IPS DF 6.9 (cell line): ENCODE measurements around the gene ZNF343.
"Not testable (repeated sequence)": the region's sequence is repeated elsewhere in the genome, so short reads cannot be mapped to it uniquely, and the experiment has no call there.

Source experiments
- DNase-seq: peaks from one replicate; pipeline ENCODE4 v3.0.0-alpha.2; 2013; ENCODE audit warnings: low read depth, low spot score
- H3K27ac ChIP-seq: one replicate; pipeline ENCODE4 v1.5.1; 2013; ENCODE audit warnings: low read length, control low read depth
- H3K27me3 ChIP-seq: 2 replicates; pipeline ENCODE4 v1.6.1; 2013; ENCODE audit warnings: mild to moderate bottlenecking, low read length; ENCODE audit not compliant: control insufficient read depth, insufficient read depth
- H3K36me3 ChIP-seq: 2 replicates; pipeline ENCODE4 v1.6.1; 2013; ENCODE audit warnings: low read length; ENCODE audit not compliant: control insufficient read depth, insufficient read depth
- H3K4me1 ChIP-seq: 2 replicates; pipeline ENCODE4 v1.6.1; 2013; ENCODE audit warnings: low read length; ENCODE audit not compliant: control insufficient read depth, insufficient read depth
- H3K4me3 ChIP-seq: 2 replicates; pipeline ENCODE4 v1.5.1; 2013; ENCODE audit warnings: mild to moderate bottlenecking, low read length
- H3K9me3 ChIP-seq: 2 replicates; pipeline ENCODE4 v1.6.1; 2013; ENCODE audit warnings: low read length, inconsistent platforms; ENCODE audit not compliant: control insufficient read depth, insufficient read depth
- WGBS: extraction: QIAGEN DNeasy Blood & Tissue Kit; methylation state at CpG from one replicate; pipeline ENCODE4 v1.1.7; 2013; ENCODE audit warnings: mixed read lengths, missing lambda C conversion rate; ENCODE audit not compliant: insufficient read length, insufficient coverage; 5-methylcytosine and 5-hydroxymethylcytosine counted together

The ZNF343 gene

GRCh38 chr20:2520617-2521016, 11.9 kb upstream of the ZNF343 start:
- no peak overlapping the region for H3K4me3 ChIP-seq
- H3K27me3 ChIP-seq = peaks cover 27% of the 10 kb centered on the region
- no peak for DNase-seq
- no peaks in the 10 kb centered on the region for H3K36me3 ChIP-seq
- WGBS = no CpG with 5 or more reads among the region's 3 CpGs
- H3K27ac ChIP-seq = no peak overlapping the region
- H3K4me1 ChIP-seq = no peaks in the 10 kb centered on the region
- no peaks in the 10 kb centered on the region for H3K9me3 ChIP-seq

DNA sequence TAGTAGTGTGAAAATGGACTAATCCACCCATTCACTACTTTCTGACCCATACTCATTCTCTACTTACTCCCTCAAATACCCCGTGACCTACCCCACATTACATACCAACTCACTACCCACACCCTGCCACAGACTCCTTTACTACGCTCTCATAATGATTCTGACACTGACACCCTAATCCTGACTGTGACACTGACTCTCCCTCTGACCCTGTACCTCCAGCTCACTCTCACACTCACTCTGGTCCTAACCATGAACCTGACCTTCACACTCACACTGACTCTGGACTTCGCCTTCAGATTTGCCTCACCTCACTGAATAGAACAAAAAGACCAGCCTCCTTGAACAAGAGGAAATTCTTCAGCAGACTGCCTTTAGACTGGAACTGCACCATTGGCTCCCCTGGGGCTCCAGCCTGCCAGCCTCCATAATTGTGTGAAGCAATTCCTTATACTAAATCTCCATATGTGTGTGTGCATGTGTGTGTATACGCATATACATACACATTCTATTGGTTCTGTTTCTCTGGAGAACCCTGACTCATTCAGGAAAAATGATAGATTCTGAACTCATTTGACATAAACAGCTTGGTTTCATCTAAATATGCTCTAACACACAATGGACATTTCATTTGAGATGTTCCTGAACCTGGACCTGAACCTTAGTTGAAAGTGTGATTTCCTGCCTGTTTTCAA, 10.5 kb upstream of the ZNF343 start:
- Histone ChIP-seq H3K27ac (no peak overlapping the region), H3K27me3 (peaks cover 25% of the 10 kb centered on the region), H3K9me3 (no peaks in the 10 kb centered on the region), H3K36me3 (no peaks in the 10 kb centered on the region), H3K4me3 (no peak overlapping the region), H3K4me1 (no peaks in the 10 kb centered on the region)
- WGBS = 100% methylated on average over 2 of the region's 4 CpGs
- DNase-seq = no peak

GRCh38 chr20:2518558-2518957, 9.8 kb upstream of the ZNF343 start:
- Histone ChIP-seq H3K4me1 (no peaks in the 10 kb centered on the region), H3K9me3 (no peaks in the 10 kb centered on the region), H3K36me3 (no peaks in the 10 kb centered on the region), H3K27me3 (peaks cover 25% of the 10 kb centered on the region), H3K4me3 (no peak overlapping the region), H3K27ac (no peak overlapping the region)
- WGBS = 100% methylated on average over 1 of the region's 4 CpGs
- DNase-seq = no peak

DNA sequence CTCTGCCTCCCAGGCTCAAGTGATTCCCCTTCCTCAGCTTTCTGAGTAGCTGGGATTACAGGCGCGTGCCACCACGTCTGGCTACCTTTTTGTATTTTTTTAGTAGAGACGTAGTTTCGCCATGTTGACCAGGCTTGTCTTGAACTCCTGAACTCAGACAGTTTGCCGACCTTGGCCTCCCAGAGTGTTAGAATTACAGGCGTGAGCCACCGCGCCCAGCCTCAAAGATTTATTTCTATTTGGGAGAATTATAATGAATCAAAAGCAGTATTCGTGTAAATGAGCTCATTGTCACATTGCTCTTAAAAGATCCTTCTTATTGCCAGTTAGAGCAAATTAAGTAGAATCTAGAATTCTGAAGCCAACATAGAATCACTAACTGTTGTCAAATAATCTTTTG, 9.4 kb upstream of the ZNF343 start:
- no CpG with 5 or more reads among the region's 10 CpGs for WGBS

DNA sequence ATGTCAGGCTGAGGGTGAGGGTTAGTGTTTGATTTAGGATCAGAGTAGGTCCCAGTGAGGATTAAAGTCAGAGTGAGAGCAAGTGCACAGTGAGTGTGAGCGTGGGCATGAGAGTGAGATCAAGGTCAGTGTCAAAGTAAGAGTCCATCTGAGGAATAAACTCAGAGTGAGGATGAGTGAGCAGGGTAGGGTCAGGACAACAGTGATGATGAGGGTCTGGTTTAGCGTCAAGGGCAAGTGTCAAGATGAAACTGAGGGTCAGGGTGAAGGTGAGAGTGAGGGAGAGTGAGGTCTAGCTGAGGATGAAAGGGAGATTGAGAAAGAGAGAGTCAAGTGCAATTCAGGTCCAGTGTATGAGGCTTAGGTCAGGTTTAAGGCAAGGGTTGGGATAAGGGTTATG, 7.7 kb upstream of the ZNF343 start:
- Histone ChIP-seq H3K36me3 (no peaks in the 10 kb centered on the region), H3K9me3 (no peaks in the 10 kb centered on the region), H3K4me1 (no peaks in the 10 kb centered on the region), H3K4me3 (no peak overlapping the region), H3K27ac (no peak overlapping the region), H3K27me3 (peaks cover 25% of the 10 kb centered on the region)
- DNase-seq = no peak
- WGBS = no CpG with 5 or more reads among the region's 2 CpGs

More for the DNA sequence above, 9.4 kb upstream of the ZNF343 start:
- no peak for DNase-seq
- Histone ChIP-seq H3K4me3 (no peak overlapping the region), H3K9me3 (no peaks in the 10 kb centered on the region), H3K27me3 (peaks cover 25% of the 10 kb centered on the region), H3K4me1 (no peaks in the 10 kb centered on the region), H3K36me3 (no peaks in the 10 kb centered on the region), H3K27ac (no peak overlapping the region)

DNA sequence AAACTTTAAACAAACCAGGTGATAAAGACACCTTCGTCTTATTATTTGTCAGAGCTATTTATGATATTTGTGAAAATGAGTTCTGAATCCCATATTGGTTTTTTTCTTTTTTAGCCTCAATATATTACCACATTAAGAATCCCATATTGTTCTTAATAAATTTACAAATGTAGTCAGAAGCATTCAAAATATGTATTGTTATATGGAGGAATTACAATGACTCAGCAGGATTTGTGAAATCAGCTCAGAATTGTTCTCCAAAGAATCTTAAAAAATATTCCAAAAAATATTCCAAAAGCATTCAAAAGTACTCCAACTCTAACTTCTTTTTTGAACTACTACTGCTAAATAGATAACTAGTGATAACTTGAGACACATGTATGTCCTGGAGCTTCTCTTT, 6.5 kb upstream of the ZNF343 start:
- DNase-seq = no peak
- Histone ChIP-seq H3K4me1 (no peaks in the 10 kb centered on the region), H3K9me3 (no peaks in the 10 kb centered on the region), H3K27ac (no peak overlapping the region), H3K36me3 (no peaks in the 10 kb centered on the region), H3K4me3 (no peak overlapping the region), H3K27me3 (peaks cover 29% of the 10 kb centered on the region)
- no CpG with 5 or more reads among the region's 1 CpG for WGBS

- H3K27ac ChIP-seq = no peak overlapping the region
- H3K36me3 ChIP-seq = no peaks in the 10 kb centered on the region
- DNase-seq = no peak
- no CpG with 5 or more reads among the region's 3 CpGs for WGBS
- peaks cover 32% of the 10 kb centered on the region for H3K27me3 ChIP-seq
- no peaks in the 10 kb centered on the region for H3K4me1 ChIP-seq
- no peaks in the 10 kb centered on the region for H3K9me3 ChIP-seq
- H3K4me3 ChIP-seq = no peak overlapping the region
Measured at GRCh38 chr20:2509794-2510193, 1.1 kb upstream of the ZNF343 start.

- WGBS = no CpG with 5 or more reads among the region's 9 CpGs
- H3K27ac ChIP-seq = no peak overlapping the region
- H3K36me3 ChIP-seq = no peaks in the 10 kb centered on the region
- peaks cover 30% of the 10 kb centered on the region for H3K27me3 ChIP-seq
- no peaks in the 10 kb centered on the region for H3K9me3 ChIP-seq
- no peak for DNase-seq
- no peaks in the 10 kb centered on the region for H3K4me1 ChIP-seq
- H3K4me3 ChIP-seq = peak overlapping the region; percentile 44; the same call in 1 of the 2 replicates
Measured at GRCh38 chr20:2509468-2509781, 710 bp upstream of the ZNF343 start.

DNA sequence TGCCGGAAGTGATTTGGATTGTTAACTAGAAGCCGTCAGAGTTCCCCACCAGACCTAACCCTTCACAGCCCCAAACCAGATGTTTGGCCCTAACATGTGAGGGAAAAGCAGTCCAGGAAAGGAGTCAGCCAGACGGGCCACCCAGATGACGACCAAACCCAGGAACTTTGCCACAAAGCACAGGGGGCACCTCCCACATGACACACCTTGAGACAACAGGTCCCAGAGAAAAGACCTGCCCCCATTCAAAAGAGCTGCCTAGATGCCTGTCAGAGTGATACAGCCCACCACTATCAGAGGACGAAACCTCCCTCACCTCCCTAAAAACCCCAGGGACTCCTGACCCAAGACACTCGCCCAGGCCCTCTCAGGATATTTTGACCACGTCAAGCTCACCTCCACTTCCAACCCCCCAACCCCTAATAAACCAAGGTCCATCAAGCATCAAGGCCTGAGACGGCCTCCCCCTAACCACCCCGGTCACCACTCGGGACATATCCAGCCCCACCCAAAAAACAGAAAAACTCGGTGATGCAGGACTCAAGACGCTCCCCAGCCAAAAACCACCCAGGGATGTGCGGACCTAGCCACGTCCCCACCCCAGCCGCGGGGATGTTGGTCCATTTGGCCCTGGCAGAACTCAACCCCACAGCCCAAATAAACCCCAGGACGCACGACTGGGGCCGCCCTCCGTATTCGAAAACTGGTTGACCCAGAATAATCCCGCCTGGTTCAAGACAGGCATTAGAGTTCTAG, 662 bp downstream of the ZNF343 start:
- WGBS = no CpG with 5 or more reads among the region's 22 CpGs
- H3K4me1 ChIP-seq = no peaks in the 10 kb centered on the region
- DNase-seq = no peak
- H3K27ac ChIP-seq = no peak overlapping the region
- H3K4me3 ChIP-seq = peak overlapping the region; percentile 44; the same call in 1 of the 2 replicates
- no peaks in the 10 kb centered on the region for H3K36me3 ChIP-seq
- no peaks in the 10 kb centered on the region for H3K9me3 ChIP-seq
- H3K27me3 ChIP-seq = peaks cover 30% of the 10 kb centered on the region

- H3K4me3 ChIP-seq = no peak overlapping the region
- no peak overlapping the region for H3K27ac ChIP-seq
- H3K4me1 ChIP-seq = no peaks in the 10 kb centered on the region
- no peaks in the 10 kb centered on the region for H3K36me3 ChIP-seq
- no CpG with 5 or more reads among the region's 5 CpGs for WGBS
- no peaks in the 10 kb centered on the region for H3K9me3 ChIP-seq
- peaks cover 29% of the 10 kb centered on the region for H3K27me3 ChIP-seq
- DNase-seq = no peak
Measured at GRCh38 chr20:2507464-2507863, 1.3 kb downstream of the ZNF343 start.

DNA sequence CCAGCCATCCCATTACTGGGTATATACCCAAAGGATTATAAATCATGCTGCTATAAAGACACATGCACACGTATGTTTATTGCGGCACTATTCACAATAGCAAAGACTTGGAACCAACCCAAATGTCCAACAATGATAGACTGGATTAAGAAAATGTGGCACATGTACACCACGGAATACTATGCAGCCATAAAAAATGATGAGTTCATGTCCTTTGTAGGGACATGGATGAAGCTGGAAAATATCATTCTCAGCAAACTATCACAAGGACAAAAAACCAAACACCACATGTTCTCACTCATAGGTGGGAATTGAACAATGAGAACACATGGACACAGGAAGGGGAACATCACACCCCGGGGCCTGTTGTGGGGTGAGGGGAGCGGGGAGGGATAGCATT, 2.3 kb downstream of the ZNF343 start:
- not testable (repeated sequence) for DNase-seq, H3K9me3 ChIP-seq, H3K36me3 ChIP-seq, H3K4me1 ChIP-seq, H3K27ac ChIP-seq, H3K4me3 ChIP-seq
- WGBS = no CpG with 5 or more reads among the region's 5 CpGs
- H3K27me3 ChIP-seq = peaks cover 27% of the 10 kb centered on the region
